Activated CD4-positive, alpha-beta T cell treated with anti-CD3 and anti-CD28 coated beads for 36 hours (primary cell): ENCODE data around the gene CCN5. TPM values are rescaled to one million over a fixed set of nuclear protein-coding genes. Genes with fewer than 3 reads are reported as not detected.
"Not testable (repeated sequence)": the region's sequence is repeated elsewhere in the genome, so short reads cannot be mapped to it uniquely, and the experiment has no call there.

Source experiments
- ATAC-seq: fragments of 200-7000 bp; cut with Tn5 transposase; one replicate; pipeline ENCODE4 v1.10.0; 2021; ENCODE audit warnings: mild to moderate bottlenecking, moderate library complexity
- CTCF ChIA-PET: fragments of 350-600 bp; sonication (Branson Sonifier 250); formaldehyde crosslinking; loops from one replicate; lab custom pipeline; 2021; ENCODE audit warnings: antibody characterized with exemption; lab: Charles Lee
- POLR2A ChIA-PET: fragments of 350-600 bp; sonication (Branson Sonifier 250); formaldehyde crosslinking; loops from one replicate; lab custom pipeline; 2021; ENCODE audit warnings: antibody characterized with exemption, inconsistent platforms; lab: Charles Lee
- DNase-seq: peaks from one replicate; pipeline ENCODE4 v3.0.0-alpha.2; 2020
- H3K27ac Mint-ChIP-seq: one replicate; pipeline ENCODE4 v1.8.0; 2021; ENCODE audit warnings: mixed read lengths
- H3K27me3 Mint-ChIP-seq: one replicate; pipeline ENCODE4 v1.8.0; 2021; ENCODE audit warnings: mixed read lengths
- H3K36me3 Mint-ChIP-seq: one replicate; pipeline ENCODE4 v1.8.0; 2021; ENCODE audit warnings: low read depth, mixed read lengths
- H3K4me1 Mint-ChIP-seq: one replicate; pipeline ENCODE4 v1.8.0; 2021; ENCODE audit warnings: mixed read lengths
- H3K4me3 Mint-ChIP-seq: one replicate; pipeline ENCODE4 v1.8.0; 2021; ENCODE audit warnings: mild to moderate bottlenecking, moderate library complexity, mixed read lengths
- H3K9me3 Mint-ChIP-seq: one replicate; pipeline ENCODE4 v1.8.0; 2021; ENCODE audit warnings: low read depth, mixed read lengths
- intact Hi-C, 2 experiments: fragments of 100-400 bp; cut with DNase I in 1 of 2; cut with micrococcal nuclease in 1 of 2; formaldehyde crosslinking; loops; one replicate each; pipeline versions ENCODE4 v1.14.2 to v1.15.1; 2022 to 2024; cut with DNase I, micrococcal nuclease
- total RNA-seq, 2 experiments: library from RNA; stranded (reverse); gene quantifications; one replicate each; pipeline ENCODE4 v1.2.3, GENCODE V29; 2021

Gene CCN5
- total RNA-seq, 2 experiments from 2014 or later, result not detected

- ATAC-seq (no peak), DNase-seq (no peak)
- H3K4me3 Mint-ChIP-seq, result no peak overlapping the region
- POLR2A ChIA-PET, result no interaction called here
- CTCF ChIA-PET, result interaction anchor here (0.8 to 1.8 kb wide), 3 partner anchors 14 to 106 kb away, joined by 3 to 8 read pairs (median 3); no protein-coding TSS in a partner anchor
- H3K4me1 Mint-ChIP-seq, result no peaks in the 10 kb centered on the region
- no peaks in the 10 kb centered on the region for H3K9me3 Mint-ChIP-seq
- no peaks in the 10 kb centered on the region for H3K36me3 Mint-ChIP-seq
- peaks cover 11% of the 10 kb centered on the region for H3K27me3 Mint-ChIP-seq
- intact Hi-C loops, result no loop called here
- no peak overlapping the region for H3K27ac Mint-ChIP-seq
Observed at GRCh38 chr20:44761423-44761822, 46.3 kb downstream of the CCN5 start.

DNA sequence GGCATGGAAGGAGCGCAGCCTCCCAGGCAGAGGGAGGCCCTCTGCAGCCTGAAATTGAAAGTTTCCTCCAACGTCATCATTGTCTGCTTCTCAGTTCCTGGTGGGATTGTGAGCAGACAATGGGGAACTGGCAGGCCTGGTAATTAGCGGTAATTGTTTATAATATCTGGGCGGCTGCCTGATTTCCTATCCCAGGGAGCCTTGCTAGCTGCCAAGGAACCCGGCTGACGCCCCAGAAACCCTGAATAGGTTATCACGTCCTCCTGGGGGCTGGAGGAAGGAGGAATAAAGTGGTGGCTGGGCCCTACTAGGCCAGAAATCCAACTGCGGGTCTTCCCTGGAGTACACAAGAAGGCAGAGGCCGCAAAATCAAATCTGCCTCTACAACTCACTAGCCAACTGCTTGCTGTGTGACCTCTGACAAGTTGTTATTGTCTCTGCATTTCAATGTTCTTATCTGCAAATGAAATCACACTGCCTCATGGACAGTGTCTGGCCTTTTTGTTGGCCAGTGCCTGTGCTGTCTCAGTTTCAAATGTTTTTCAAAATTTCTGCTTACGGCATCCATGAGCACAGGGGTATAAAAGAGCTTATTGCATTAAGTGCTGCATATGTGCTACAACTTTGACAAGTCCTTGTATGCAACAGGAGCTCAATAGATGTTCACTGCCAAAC, 47.4 kb downstream of the CCN5 start:
- no peak for DNase-seq
- H3K36me3 Mint-ChIP-seq, result no peaks in the 10 kb centered on the region
- no peak overlapping the region for H3K27ac Mint-ChIP-seq
- ATAC-seq, result no peak
- no peak overlapping the region for H3K4me3 Mint-ChIP-seq
- no peaks in the 10 kb centered on the region for H3K9me3 Mint-ChIP-seq
- CTCF ChIA-PET, result no interaction called here
- POLR2A ChIA-PET, result no interaction called here
- H3K4me1 Mint-ChIP-seq, result no peaks in the 10 kb centered on the region
- peaks cover 11% of the 10 kb centered on the region for H3K27me3 Mint-ChIP-seq
- intact Hi-C loops, result no loop called here

GRCh38 chr20:44763798-44764197, 48.6 kb downstream of the CCN5 start:
- peaks cover 11% of the 10 kb centered on the region for H3K27me3 Mint-ChIP-seq
- CTCF ChIA-PET, H3K9me3 Mint-ChIP-seq, H3K27ac Mint-ChIP-seq, H3K4me3 Mint-ChIP-seq, intact Hi-C loops, H3K36me3 Mint-ChIP-seq, POLR2A ChIA-PET, DNase-seq, H3K4me1 Mint-ChIP-seq, ATAC-seq: not testable (repeated sequence)

DNA sequence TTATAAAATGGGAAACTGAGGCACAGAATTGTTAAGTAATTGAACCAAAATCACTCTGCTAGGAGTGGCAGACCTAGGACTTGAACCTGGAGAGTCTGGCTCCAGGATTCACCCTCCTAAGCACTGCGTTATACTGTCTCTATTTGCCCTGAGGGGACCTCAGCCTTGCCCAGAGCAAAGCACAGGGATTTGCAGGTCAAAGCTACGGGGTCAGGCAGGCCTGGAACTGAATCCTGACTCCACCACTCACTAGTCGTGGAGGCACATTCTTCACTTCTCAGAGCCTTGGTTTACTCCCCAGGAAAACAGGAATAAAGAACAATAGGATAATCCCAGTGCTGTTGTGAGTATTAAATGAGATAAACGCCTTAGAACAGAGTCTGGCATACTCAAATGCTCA, 49.9 kb downstream of the CCN5 start:
- H3K4me3 Mint-ChIP-seq, result no peak overlapping the region
- H3K27me3 Mint-ChIP-seq, result peaks cover 11% of the 10 kb centered on the region
- ATAC-seq, result no peak
- H3K9me3 Mint-ChIP-seq, result no peaks in the 10 kb centered on the region
- DNase-seq, result no peak
- intact Hi-C loops, result no loop called here
- no peak overlapping the region for H3K27ac Mint-ChIP-seq
- ChIA-PET CTCF (no interaction called here), POLR2A (no interaction called here)
- no peaks in the 10 kb centered on the region for H3K36me3 Mint-ChIP-seq
- H3K4me1 Mint-ChIP-seq, result no peaks in the 10 kb centered on the region

DNA sequence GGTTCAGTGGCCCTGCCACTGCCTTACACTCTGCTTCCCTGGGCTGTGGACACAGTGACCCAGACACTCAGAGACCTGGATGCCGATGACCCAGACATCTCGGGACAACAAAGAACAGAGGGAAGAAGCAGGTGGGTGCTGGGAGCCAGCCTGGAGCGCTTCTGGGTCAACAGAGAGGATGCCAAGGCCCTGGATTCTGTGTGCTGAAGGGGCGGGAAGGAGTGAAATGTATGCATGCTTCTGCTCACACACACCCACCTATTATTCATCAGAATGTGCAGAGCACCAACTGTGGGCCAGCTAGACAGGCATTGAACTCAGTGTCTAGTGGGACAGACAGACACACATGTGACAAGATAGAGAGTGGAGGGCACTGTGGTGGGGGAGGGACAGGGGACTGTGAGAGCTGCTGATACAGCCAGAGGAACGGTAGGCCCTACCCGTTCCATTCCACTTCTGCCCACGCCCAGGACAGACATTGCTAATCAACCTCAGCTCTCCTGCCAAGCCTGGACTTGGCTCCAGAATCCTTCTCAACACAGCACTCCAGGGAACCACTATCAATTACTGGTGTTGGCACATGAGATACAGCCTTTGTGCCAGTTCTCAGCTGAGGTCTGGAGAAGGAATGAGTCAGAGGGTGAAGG, 50.7 kb downstream of the CCN5 start:
- POLR2A ChIA-PET, result no interaction called here
- Mint-ChIP-seq H3K9me3 (no peaks in the 10 kb centered on the region), H3K4me1 (no peaks in the 10 kb centered on the region), H3K4me3 (no peak overlapping the region), H3K36me3 (no peaks in the 10 kb centered on the region), H3K27me3 (peaks cover 11% of the 10 kb centered on the region), H3K27ac (no peak overlapping the region)
- DNase-seq, result no peak
- intact Hi-C loops, result no loop called here
- CTCF ChIA-PET, result no interaction called here
- ATAC-seq, result no peak

DNA sequence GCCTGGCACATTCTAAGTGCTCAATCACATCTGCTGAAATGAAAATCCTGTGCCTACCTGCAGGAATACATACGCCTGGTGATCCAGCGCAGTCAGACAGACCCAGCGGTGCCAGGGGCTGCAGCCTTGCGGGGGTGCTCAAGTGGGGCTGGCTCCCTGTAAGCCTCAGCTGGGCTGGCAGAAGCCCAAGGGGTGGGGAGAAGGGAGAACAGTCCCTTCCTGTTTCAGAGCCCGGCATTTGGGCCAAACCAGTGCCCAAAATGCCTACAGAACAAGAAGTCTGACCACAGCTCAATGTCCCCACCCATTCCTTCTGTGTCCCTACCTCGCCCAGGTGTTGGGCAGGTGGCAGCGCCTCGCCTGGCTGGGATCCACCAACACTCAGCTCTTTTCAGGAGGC, 53.1 kb downstream of the CCN5 start:
- ATAC-seq, result no peak
- Mint-ChIP-seq H3K4me1 (no peaks in the 10 kb centered on the region), H3K27ac (no peak overlapping the region), H3K9me3 (no peaks in the 10 kb centered on the region), H3K27me3 (peaks cover 12% of the 10 kb centered on the region), H3K4me3 (no peak overlapping the region), H3K36me3 (no peaks in the 10 kb centered on the region)
- ChIA-PET POLR2A (no interaction called here), CTCF (interaction anchor here (0.9 kb wide), 1 partner anchor 10 kb away, joined by 3 read pairs; no protein-coding TSS in a partner anchor)
- no peak for DNase-seq
- intact Hi-C loops, result no loop called here

DNA sequence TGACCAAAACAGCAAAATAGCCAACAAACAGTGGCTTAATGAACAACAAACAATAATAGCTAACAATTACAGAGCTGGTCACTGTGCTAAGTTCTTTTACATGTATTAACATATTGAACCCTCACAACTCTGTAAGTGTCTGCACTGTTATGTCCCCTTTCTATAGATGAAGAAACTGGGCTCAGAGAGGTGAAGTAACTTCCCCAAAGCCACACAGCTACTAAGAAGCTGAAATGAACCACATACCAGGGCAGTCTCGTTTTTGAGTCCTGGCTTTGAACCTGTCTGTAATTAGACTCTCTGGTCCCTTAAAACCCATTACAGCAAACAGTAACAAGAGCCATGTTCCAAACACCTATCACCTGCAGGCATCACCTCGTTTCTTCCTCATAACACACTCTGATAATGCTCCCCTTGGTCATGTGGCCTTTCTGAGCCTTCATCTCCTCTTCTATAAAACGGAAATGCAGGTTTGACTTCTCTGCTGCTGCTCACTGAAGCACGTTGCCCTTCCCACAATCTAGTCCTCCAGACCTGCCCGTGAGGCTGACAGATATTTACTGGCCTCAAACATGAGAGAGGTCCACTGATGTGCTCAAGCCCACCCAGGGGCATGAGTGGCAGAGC, 53.8 kb downstream of the CCN5 start:
- no peaks in the 10 kb centered on the region for H3K36me3 Mint-ChIP-seq
- H3K9me3 Mint-ChIP-seq, result no peaks in the 10 kb centered on the region
- no peak for ATAC-seq
- CTCF ChIA-PET, result no interaction called here
- POLR2A ChIA-PET, result no interaction called here
- H3K4me1 Mint-ChIP-seq, result no peaks in the 10 kb centered on the region
- H3K27ac Mint-ChIP-seq, result no peak overlapping the region
- H3K27me3 Mint-ChIP-seq, result peaks cover 10% of the 10 kb centered on the region
- intact Hi-C loops, result no loop called here
- no peak overlapping the region for H3K4me3 Mint-ChIP-seq
- no peak for DNase-seq

DNA sequence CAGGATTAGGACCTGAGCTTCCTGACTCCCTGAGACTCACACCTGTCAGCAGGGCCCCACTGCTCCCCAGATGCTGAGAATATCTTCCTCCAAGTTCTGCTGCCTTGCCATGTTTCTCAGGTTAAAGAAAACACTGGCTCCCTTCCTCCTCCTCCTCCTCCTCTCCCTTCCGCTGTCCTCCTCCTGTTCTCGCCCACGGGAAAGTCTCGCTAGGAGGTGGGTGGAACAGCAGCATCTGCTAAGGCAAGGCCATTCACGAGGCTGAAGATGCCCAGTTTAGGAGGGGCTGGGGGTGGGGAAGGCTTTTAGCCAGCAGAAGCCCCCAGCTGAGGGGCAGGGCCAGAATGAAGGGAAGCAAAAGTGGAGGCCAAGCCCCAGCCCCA, 54.3 kb downstream of the CCN5 start:
- Mint-ChIP-seq H3K27ac (no peak overlapping the region), H3K36me3 (no peaks in the 10 kb centered on the region), H3K4me1 (no peaks in the 10 kb centered on the region), H3K4me3 (no peak overlapping the region), H3K27me3 (peaks cover 5% of the 10 kb centered on the region), H3K9me3 (no peaks in the 10 kb centered on the region)
- no peak for ATAC-seq
- ChIA-PET POLR2A (no interaction called here), CTCF (no interaction called here)
- intact Hi-C loops, result no loop called here
- no peak for DNase-seq

- Mint-ChIP-seq H3K36me3 (no peaks in the 10 kb centered on the region), H3K27ac (no peak overlapping the region), H3K4me3 (no peak overlapping the region), H3K4me1 (no peaks in the 10 kb centered on the region), H3K9me3 (no peaks in the 10 kb centered on the region), H3K27me3 (peaks cover 5% of the 10 kb centered on the region)
- no peak for DNase-seq
- intact Hi-C loops, result no loop called here
- no peak for ATAC-seq
- ChIA-PET CTCF (interaction anchor here (0.7 to 1.1 kb wide), 4 partner anchors 9 to 67 kb away, joined by 3 to 4 read pairs (median 3); no protein-coding TSS in a partner anchor), POLR2A (no interaction called here)
Observed at GRCh38 chr20:44770484-44771171, 55.5 kb downstream of the CCN5 start.

- CTCF ChIA-PET, result interaction anchor here (0.7 to 1.1 kb wide), 3 partner anchors 8 to 66 kb away, joined by 3 to 4 read pairs (median 3); no protein-coding TSS in a partner anchor
- no peak for ATAC-seq
- DNase-seq, result no peak
- H3K27me3 Mint-ChIP-seq, result peaks cover 5% of the 10 kb centered on the region
- no peak overlapping the region for H3K4me3 Mint-ChIP-seq
- intact Hi-C loops, result no loop called here
- POLR2A ChIA-PET, result no interaction called here
- no peak overlapping the region for H3K27ac Mint-ChIP-seq
- no peaks in the 10 kb centered on the region for H3K9me3 Mint-ChIP-seq
- no peaks in the 10 kb centered on the region for H3K36me3 Mint-ChIP-seq
- no peaks in the 10 kb centered on the region for H3K4me1 Mint-ChIP-seq
Observed at GRCh38 chr20:44771172-44771535, 56.0 kb downstream of the CCN5 start.

DNA sequence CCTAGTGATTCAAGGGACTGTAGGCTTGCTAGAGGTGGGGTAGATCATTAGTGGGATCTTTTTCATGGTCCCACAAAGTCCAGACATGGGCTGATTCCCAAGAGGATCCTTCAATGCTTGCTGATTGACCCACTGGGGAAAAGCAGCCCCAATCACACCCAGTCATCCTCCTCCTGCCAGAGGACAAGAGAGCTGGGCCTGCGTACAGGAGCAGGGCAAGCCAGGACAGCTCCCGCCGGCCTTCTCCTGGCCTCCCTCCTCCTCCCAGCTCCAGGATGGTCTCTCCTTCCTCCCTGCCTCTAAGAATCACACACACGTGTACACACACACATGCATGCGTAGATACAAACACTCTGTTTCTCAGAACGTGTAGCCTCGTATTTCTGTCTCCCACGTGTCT, 57.5 kb downstream of the CCN5 start:
- Mint-ChIP-seq H3K36me3 (no peaks in the 10 kb centered on the region), H3K27me3 (peaks cover 7% of the 10 kb centered on the region), H3K27ac (no peak overlapping the region), H3K4me1 (no peaks in the 10 kb centered on the region), H3K4me3 (no peak overlapping the region), H3K9me3 (no peaks in the 10 kb centered on the region)
- intact Hi-C loops, result no loop called here
- ChIA-PET POLR2A (no interaction called here), CTCF (interaction anchor here (0.6 kb wide), 2 partner anchors 60 to 154 kb away, joined by 3 read pairs; no protein-coding TSS in a partner anchor)
- ATAC-seq (no peak), DNase-seq (no peak)
